Stimulated activated CD8-positive, alpha-beta memory T cell treated with anti-CD3 and anti-CD28 coated beads, Interleukin-15, amount 100 ng/mL, for 24 hours (primary cell): ENCODE results near the gene PGD.
A peak's percentile ranks its signal among the peaks of the same experiment; 100 is the strongest.
"Not testable (repeated sequence)": the region's sequence is repeated elsewhere in the genome, so short reads cannot be mapped to it uniquely, and the experiment has no call there.

Experiments used
- DNase-seq: peaks from one replicate; pipeline ENCODE4 v3.0.0-alpha.2; 2020; ENCODE audit warnings: low read depth

Gene PGD

GRCh38 chr1:10399444-10399941, 629 bp downstream of the PGD start:
- DNase-seq, result no peak

GRCh38 chr1:10400013-10400412, 1.1 kb downstream of the PGD start:
- no peak for DNase-seq

- no peak for DNase-seq
Measured at GRCh38 chr1:10401281-10401680, 2.4 kb downstream of the PGD start.

GRCh38 chr1:10402729-10403274, 3.9 kb downstream of the PGD start:
- DNase-seq, result no peak

- DNase-seq, result no peak
Measured at GRCh38 chr1:10407201-10407600, 8.3 kb downstream of the PGD start.

- DNase-seq, result no peak
Measured at GRCh38 chr1:10415211-10415930, 16.5 kb downstream of the PGD start.

- not testable (repeated sequence) for DNase-seq
Measured at GRCh38 chr1:10415967-10416366, 17.1 kb downstream of the PGD start.

- not testable (repeated sequence) for DNase-seq
Measured at GRCh38 chr1:10418741-10419140, 19.9 kb downstream of the PGD start.

GRCh38 chr1:10419351-10419750, 20.5 kb downstream of the PGD start:
- DNase-seq, result no peak

- DNase-seq, result no peak
Measured at GRCh38 chr1:10421637-10422036, 22.8 kb downstream of the PGD start.

GRCh38 chr1:10424034-10424433, 25.2 kb downstream of the PGD start:
- no peak for DNase-seq

- DNase-seq, result no peak
Measured at GRCh38 chr1:10424651-10425050, 25.8 kb downstream of the PGD start.

GRCh38 chr1:10425826-10426534, 27.1 kb downstream of the PGD start:
- DNase-seq, result not testable (repeated sequence)

GRCh38 chr1:10426535-10426848, 27.6 kb downstream of the PGD start:
- not testable (repeated sequence) for DNase-seq

- DNase-seq, result no peak
Measured at GRCh38 chr1:10428984-10429383, 30.1 kb downstream of the PGD start.

GRCh38 chr1:10429868-10430215, 31.0 kb downstream of the PGD start:
- no peak for DNase-seq

- peak; percentile 96 for DNase-seq
Measured at GRCh38 chr1:10430216-10431069, 31.6 kb downstream of the PGD start, which contains the start of gene CENPS. Gene CENPS (plus strand): TSS chr1:10430433. CDS start chr1:10430518, 85 bp downstream.

- no peak for DNase-seq
Measured at GRCh38 chr1:10431070-10431730, 32.3 kb downstream of the PGD start.

- DNase-seq, result no peak
Measured at GRCh38 chr1:10432910-10433700, 34.2 kb downstream of the PGD start.

- DNase-seq, result no peak
Measured at GRCh38 chr1:10433790-10434189, 34.9 kb downstream of the PGD start.

GRCh38 chr1:10434590-10434989, 35.7 kb downstream of the PGD start:
- DNase-seq, result no peak
